ENCODE data around the gene GNAL. TPM values are rescaled to one million over a fixed set of nuclear protein-coding genes. Genes with fewer than 3 reads are reported as not detected.
A peak's percentile ranks its signal among the peaks of the same experiment; 100 is the strongest.

GNAL gene
- total RNA-seq, 1 experiment from 2014 or later: 28.4 TPM

GRCh38 chr18:11849841-11850634 is 161.0 kb downstream of the GNAL start:
- Mint-ChIP-seq H3K27ac (ENCODE audit: unreplicated experiment) (peak overlapping the region; percentile 93), H3K27me3 (ENCODE audit: insufficient read depth, unreplicated experiment) (no peaks in the 10 kb centered on the region), H3K9me3 (ENCODE audit: unreplicated experiment) (no peaks in the 10 kb centered on the region), H3K4me3 (ENCODE audit: unreplicated experiment) (peak overlapping the region; percentile 93), H3K36me3 (ENCODE audit: insufficient read depth, unreplicated experiment) (peaks cover 29% of the 10 kb centered on the region), H3K4me1 (ENCODE audit: low read depth, unreplicated experiment) (peaks cover 24% of the 10 kb centered on the region)
- intact Hi-C loops (cut with micrococcal nuclease; ENCODE audit: unreplicated experiment): loop anchor here (1.0 to 5.0 kb wide), 6 partner anchors 10 to 131 kb away; partner anchors contain the start of gene IMPA2
- no peaks in the 10 kb centered on the region for H3K27me3 ChIP-seq (replicated peaks; ENCODE audit: control insufficient read depth, insufficient read depth, low read length)
- DNase-seq: peak; percentile 88 to 91
- BruUV-seq (replicated peaks): no TSS peak
- H3K4me1 ChIP-seq: peaks cover 42% of the 10 kb centered on the region
- ChIA-PET POLR2A (interaction anchor here (0.7 to 4.9 kb wide), 6 partner anchors 10 to 527 kb away, joined by 3 to 70 read pairs (median 5); partner anchors contain the start of gene AFG3L2), CTCF (interaction anchor here (0.6 to 1.6 kb wide), 5 partner anchors 10 to 122 kb away, joined by 3 to 8 read pairs (median 3); no protein-coding TSS in a partner anchor)
- H3K4me3 ChIP-seq (ENCODE audit: low read depth, low read length): peak overlapping the region; percentile 91
- no peaks in the 10 kb centered on the region for H3K36me3 ChIP-seq (ENCODE audit: control insufficient read depth, insufficient read depth, low read length)
- TF ChIP-seq CTCF (IDR thresholded peaks at IDR 0.05; ENCODE audit: insufficient read depth in 1 of 2, low read depth in 1 of 2, low read length in 1 of 2, severe bottlenecking in 1 of 2, unreplicated experiment in 1 of 2): no peak
- H3K9me3 ChIP-seq: no peaks in the 10 kb centered on the region

DNA sequence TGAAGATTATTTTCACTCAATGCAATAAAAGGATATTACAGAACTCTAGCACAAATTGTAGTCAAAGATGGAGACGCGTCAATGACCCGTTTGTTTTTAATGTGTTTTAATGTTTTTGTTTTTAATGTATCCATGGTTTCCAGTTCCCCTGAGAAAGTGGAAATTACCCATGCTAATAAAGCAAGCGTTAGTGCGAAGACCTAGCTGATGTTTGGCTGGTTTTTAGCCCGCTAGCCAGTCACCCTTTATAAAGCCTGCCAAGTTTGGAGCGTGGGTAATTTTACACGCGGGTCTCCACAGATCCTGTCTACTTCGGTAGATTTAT is 161.7 kb downstream of the GNAL start:
- Mint-ChIP-seq H3K36me3 (ENCODE audit: insufficient read depth, unreplicated experiment) (peaks cover 35% of the 10 kb centered on the region), H3K4me3 (ENCODE audit: unreplicated experiment) (peak overlapping the region; percentile 93), H3K9me3 (ENCODE audit: unreplicated experiment) (no peaks in the 10 kb centered on the region), H3K27me3 (ENCODE audit: insufficient read depth, unreplicated experiment) (no peaks in the 10 kb centered on the region), H3K27ac (ENCODE audit: unreplicated experiment) (peak overlapping the region; percentile 93), H3K4me1 (ENCODE audit: low read depth, unreplicated experiment) (peaks cover 17% of the 10 kb centered on the region)
- ChIA-PET CTCF (interaction anchor here (1.5 kb wide), 1 partner anchor 37 kb away, joined by 3 read pairs; no protein-coding TSS in a partner anchor), POLR2A (interaction anchor here (1.2 to 4.9 kb wide), 4 partner anchors 11 to 41 kb away, joined by 5 to 70 read pairs (median 7); no protein-coding TSS in a partner anchor)
- BruUV-seq (replicated peaks): TSS peak; percentile 94
- Histone ChIP-seq H3K36me3 (ENCODE audit: control insufficient read depth, insufficient read depth, low read length) (no peaks in the 10 kb centered on the region), H3K27me3 (replicated peaks; ENCODE audit: control insufficient read depth, insufficient read depth, low read length) (no peaks in the 10 kb centered on the region), H3K9me3 (no peaks in the 10 kb centered on the region), H3K4me1 (peaks cover 42% of the 10 kb centered on the region), H3K4me3 (ENCODE audit: low read depth, low read length) (peak overlapping the region; percentile 91)
- no peak for DNase-seq
- intact Hi-C loops (cut with micrococcal nuclease; ENCODE audit: unreplicated experiment): loop anchor here (1.0 to 5.0 kb wide), 6 partner anchors 10 to 130 kb away; partner anchors contain the start of gene IMPA2
- no peak for TF ChIP-seq CTCF (IDR thresholded peaks at IDR 0.05; ENCODE audit: insufficient read depth in 1 of 2, low read depth in 1 of 2, low read length in 1 of 2, severe bottlenecking in 1 of 2, unreplicated experiment in 1 of 2)

DNA sequence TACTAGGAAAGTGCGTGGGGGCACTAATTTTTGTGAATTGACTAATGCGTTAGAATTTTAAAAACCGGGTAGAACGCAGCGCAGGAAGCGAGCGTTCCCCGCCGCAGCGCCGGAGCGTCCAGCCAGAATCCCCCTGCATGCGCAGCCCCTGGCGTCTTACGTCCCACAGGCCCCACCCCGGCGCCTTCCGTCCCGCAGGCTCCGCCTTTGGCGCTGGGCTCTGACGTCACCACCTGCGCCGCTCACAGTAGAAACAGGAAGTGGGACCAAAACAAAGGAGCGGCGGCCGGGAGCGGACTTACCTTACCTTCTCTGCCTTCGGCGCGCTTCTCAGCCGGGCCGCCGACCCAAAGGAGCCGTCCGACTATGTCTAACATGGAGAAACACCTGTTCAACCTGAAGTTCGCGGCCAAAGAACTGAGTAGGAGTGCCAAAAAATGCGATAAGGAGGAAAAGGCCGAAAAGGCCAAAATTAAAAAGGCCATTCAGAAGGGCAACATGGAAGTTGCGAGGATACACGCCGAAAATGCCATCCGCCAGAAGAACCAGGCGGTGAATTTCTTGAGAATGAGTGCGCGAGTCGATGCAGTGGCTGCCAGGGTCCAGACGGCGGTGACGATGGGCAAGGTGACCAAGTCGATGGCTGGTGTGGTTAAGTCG is 162.2 kb downstream of the GNAL start, which contains the start of gene CHMP1B:
Gene CHMP1B, plus strand, starts transcription at position 268 of the 660 bp plus-strand sequence. Its CDS starts 99 bp downstream, at position 367.
- no TSS peak for BruUV-seq (replicated peaks)
- no peaks in the 10 kb centered on the region for H3K27me3 ChIP-seq (replicated peaks; ENCODE audit: control insufficient read depth, insufficient read depth, low read length)
- no peaks in the 10 kb centered on the region for H3K27me3 Mint-ChIP-seq (ENCODE audit: insufficient read depth, unreplicated experiment)
- no peak for TF ChIP-seq CTCF (IDR thresholded peaks at IDR 0.05; ENCODE audit: insufficient read depth in 1 of 2, low read depth in 1 of 2, low read length in 1 of 2, severe bottlenecking in 1 of 2, unreplicated experiment in 1 of 2)
- H3K4me3 ChIP-seq (ENCODE audit: low read depth, low read length): peak within 1 kb of the TSS; percentile 91
- peaks cover 47% of the 10 kb centered on the region for H3K4me1 ChIP-seq
- ChIA-PET CTCF (interaction anchor here (1.5 kb wide), 1 partner anchor 36 kb away, joined by 3 read pairs; no protein-coding TSS in a partner anchor), POLR2A (interaction anchor here (1.4 to 4.9 kb wide), 2 partner anchors 11 to 42 kb away, joined by 9 to 70 read pairs; no protein-coding TSS in a partner anchor)
- H3K27ac Mint-ChIP-seq (ENCODE audit: unreplicated experiment): peak within 1 kb of the TSS; percentile 93
- peak; percentile 96 to 97 for DNase-seq
- H3K4me3 Mint-ChIP-seq (ENCODE audit: unreplicated experiment): peak within 1 kb of the TSS; percentile 93
- H3K9me3 Mint-ChIP-seq (ENCODE audit: unreplicated experiment): no peaks in the 10 kb centered on the region
- H3K4me1 Mint-ChIP-seq (ENCODE audit: low read depth, unreplicated experiment): peaks cover 13% of the 10 kb centered on the region
- peaks cover 35% of the 10 kb centered on the region for H3K36me3 Mint-ChIP-seq (ENCODE audit: insufficient read depth, unreplicated experiment)
- no peaks in the 10 kb centered on the region for H3K9me3 ChIP-seq
- H3K36me3 ChIP-seq (ENCODE audit: control insufficient read depth, insufficient read depth, low read length): no peaks in the 10 kb centered on the region
- intact Hi-C loops (cut with micrococcal nuclease; ENCODE audit: unreplicated experiment): loop anchor here (2.0 to 5.0 kb wide), 3 partner anchors 36 to 130 kb away; partner anchors contain the start of gene IMPA2

Data from Caco-2 (cell line).